ENCODE data around the gene PRELID1.
A peak's percentile ranks its signal among the peaks of the same experiment; 100 is the strongest.

Gene PRELID1

GRCh38 chr5:177316005-177316404 lies 12.4 kb downstream of the PRELID1 start:
- no peaks in the 10 kb centered on the region for H3K27me3 ChIP-seq (ENCODE audit: low read length)
- TF ChIP-seq, protein P1, sequence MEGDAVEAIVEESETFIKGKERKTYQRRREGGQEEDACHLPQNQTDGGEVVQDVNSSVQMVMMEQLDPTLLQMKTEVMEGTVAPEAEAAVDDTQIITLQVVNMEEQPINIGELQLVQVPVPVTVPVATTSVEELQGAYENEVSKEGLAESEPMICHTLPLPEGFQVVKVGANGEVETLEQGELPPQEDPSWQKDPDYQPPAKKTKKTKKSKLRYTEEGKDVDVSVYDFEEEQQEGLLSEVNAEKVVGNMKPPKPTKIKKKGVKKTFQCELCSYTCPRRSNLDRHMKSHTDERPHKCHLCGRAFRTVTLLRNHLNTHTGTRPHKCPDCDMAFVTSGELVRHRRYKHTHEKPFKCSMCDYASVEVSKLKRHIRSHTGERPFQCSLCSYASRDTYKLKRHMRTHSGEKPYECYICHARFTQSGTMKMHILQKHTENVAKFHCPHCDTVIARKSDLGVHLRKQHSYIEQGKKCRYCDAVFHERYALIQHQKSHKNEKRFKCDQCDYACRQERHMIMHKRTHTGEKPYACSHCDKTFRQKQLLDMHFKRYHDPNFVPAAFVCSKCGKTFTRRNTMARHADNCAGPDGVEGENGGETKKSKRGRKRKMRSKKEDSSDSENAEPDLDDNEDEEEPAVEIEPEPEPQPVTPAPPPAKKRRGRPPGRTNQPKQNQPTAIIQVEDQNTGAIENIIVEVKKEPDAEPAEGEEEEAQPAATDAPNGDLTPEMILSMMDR (IDR thresholded peaks at IDR 0.05; ENCODE audit: insufficient read depth, low read length, poor library complexity, severe bottlenecking) = no peak
- no peak for TF ChIP-seq EZH2phosphoT487 (conservative IDR thresholded peaks at IDR 0.05; ENCODE audit: low read length)

DNA sequence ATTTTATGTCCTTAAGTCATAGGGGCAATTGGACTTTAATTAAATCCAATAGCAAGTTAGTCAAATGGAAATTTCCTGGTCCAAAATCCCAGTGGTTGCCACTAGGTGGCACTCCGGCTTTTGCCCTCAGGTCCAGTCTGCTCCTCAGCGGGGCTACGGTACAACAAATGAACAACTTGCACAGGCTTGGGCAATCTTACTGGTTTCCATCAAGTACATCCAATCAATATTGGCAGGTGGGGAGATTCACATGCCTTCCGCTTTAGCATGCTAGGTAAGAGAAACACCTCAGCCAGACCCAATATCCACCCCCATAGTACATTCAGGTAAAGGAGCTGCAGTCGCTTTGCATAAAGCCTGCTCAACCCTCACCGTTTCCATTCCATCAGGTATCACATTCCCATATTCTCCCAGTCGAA lies 14.4 kb downstream of the PRELID1 start:
- H3K4me2 ChIP-seq (ENCODE audit: low read depth, low read length, poor library complexity, severe bottlenecking) = no peak overlapping the region
- no peaks in the 10 kb centered on the region for H4K20me1 ChIP-seq (ENCODE audit: low read depth, low read length)
- no peak overlapping the region for H3K27ac ChIP-seq (ENCODE audit: low read depth, low read length)
- peaks cover 3% of the 10 kb centered on the region for H3F3A ChIP-seq (ENCODE audit: insufficient read depth)
- no peaks in the 10 kb centered on the region for H3K9me2 ChIP-seq (replicated peaks; ENCODE audit: insufficient read depth, low read length)
- TF ChIP-seq, protein P1 (IDR thresholded peaks at IDR 0.05; ENCODE audit: insufficient read depth, low read length, poor library complexity, severe bottlenecking) = peak; percentile 89
- no peak for TF ChIP-seq EZH2phosphoT487 (conservative IDR thresholded peaks at IDR 0.05; ENCODE audit: low read length)
- no peaks in the 10 kb centered on the region for H3K27me3 ChIP-seq (ENCODE audit: low read length)
- H3K9me3 ChIP-seq (ENCODE audit: insufficient read depth, low read length) = peaks cover 7% of the 10 kb centered on the region; the same call in 1 of the 2 replicates
- no peak overlapping the region for H3K4me3 ChIP-seq (ENCODE audit: insufficient read depth, low read length, poor library complexity, severe bottlenecking)
- H2AFZ ChIP-seq (ENCODE audit: low read depth, low read length, severe bottlenecking) = no peak overlapping the region
- no peaks in the 10 kb centered on the region for H3K36me3 ChIP-seq (ENCODE audit: low read length)
- H3K9ac ChIP-seq (ENCODE audit: low read length) = no peak overlapping the region
- H3K79me2 ChIP-seq (ENCODE audit: insufficient read depth, low read length) = no peaks in the 10 kb centered on the region

More at GRCh38 chr5:177316005-177316404, 12.4 kb downstream of the PRELID1 start:
- H3K9me3 ChIP-seq (ENCODE audit: insufficient read depth, low read length) = peaks cover 7% of the 10 kb centered on the region; the same call in 1 of the 2 replicates
- no peak overlapping the region for H3K27ac ChIP-seq (ENCODE audit: low read depth, low read length)
- no peak overlapping the region for H3K4me2 ChIP-seq (ENCODE audit: low read depth, low read length, poor library complexity, severe bottlenecking)
- H2AFZ ChIP-seq (ENCODE audit: low read depth, low read length, severe bottlenecking) = no peak overlapping the region
- no peaks in the 10 kb centered on the region for H4K20me1 ChIP-seq (ENCODE audit: low read depth, low read length)
- H3F3A ChIP-seq (ENCODE audit: insufficient read depth) = peaks cover 9% of the 10 kb centered on the region; the same call in 1 of the 2 replicates
- H3K9ac ChIP-seq (ENCODE audit: low read length) = no peak overlapping the region
- H3K4me3 ChIP-seq (ENCODE audit: insufficient read depth, low read length, poor library complexity, severe bottlenecking) = no peak overlapping the region
- H3K79me2 ChIP-seq (ENCODE audit: insufficient read depth, low read length) = no peaks in the 10 kb centered on the region
- no peaks in the 10 kb centered on the region for H3K9me2 ChIP-seq (replicated peaks; ENCODE audit: insufficient read depth, low read length)
- H3K36me3 ChIP-seq (ENCODE audit: low read length) = no peaks in the 10 kb centered on the region

GRCh38 chr5:177319913-177320588 lies 16.5 kb downstream of the PRELID1 start:
- H3K4me3 ChIP-seq (ENCODE audit: insufficient read depth, low read length, poor library complexity, severe bottlenecking) = no peak overlapping the region
- H2AFZ ChIP-seq (ENCODE audit: low read depth, low read length, severe bottlenecking) = no peak overlapping the region
- H3K27ac ChIP-seq (ENCODE audit: low read depth, low read length) = no peak overlapping the region
- H3K9me2 ChIP-seq (replicated peaks; ENCODE audit: insufficient read depth, low read length) = no peaks in the 10 kb centered on the region
- H3K27me3 ChIP-seq (ENCODE audit: low read length) = no peaks in the 10 kb centered on the region
- TF ChIP-seq EZH2phosphoT487 (conservative IDR thresholded peaks at IDR 0.05; ENCODE audit: low read length) = no peak
- TF ChIP-seq, protein P1 (IDR thresholded peaks at IDR 0.05; ENCODE audit: insufficient read depth, low read length, poor library complexity, severe bottlenecking) = no peak
- H3K9me3 ChIP-seq (ENCODE audit: insufficient read depth, low read length) = peaks cover 7% of the 10 kb centered on the region; the same call in 1 of the 2 replicates
- H3K9ac ChIP-seq (ENCODE audit: low read length) = no peak overlapping the region
- no peaks in the 10 kb centered on the region for H3K79me2 ChIP-seq (ENCODE audit: insufficient read depth, low read length)
- no peaks in the 10 kb centered on the region for H4K20me1 ChIP-seq (ENCODE audit: low read depth, low read length)
- peaks cover 3% of the 10 kb centered on the region; the same call in 1 of the 2 replicates for H3F3A ChIP-seq (ENCODE audit: insufficient read depth)
- no peaks in the 10 kb centered on the region for H3K36me3 ChIP-seq (ENCODE audit: low read length)
- H3K4me2 ChIP-seq (ENCODE audit: low read depth, low read length, poor library complexity, severe bottlenecking) = no peak overlapping the region
